AG09309 (cell line): ENCODE results near the gene HIBADH.

Source experiments
- DNase-seq: peaks from one replicate; pipeline ENCODE4 v3.0.0-alpha.2; 2010; ENCODE audit warnings: low read depth
- H3K4me3 ChIP-seq: 2 replicates; pipeline ENCODE4 v1.5.1; 2011; ENCODE audit warnings: mild to moderate bottlenecking, low read depth, low read length, moderate library complexity; ENCODE audit not compliant: control insufficient read depth
- CTCF ChIP-seq: IDR thresholded peaks from 2 replicates; pipeline ENCODE4 v1.5.1; 2011; ENCODE audit warnings: mild to moderate bottlenecking, low read depth, low read length, inconsistent platforms; ENCODE audit not compliant: insufficient read depth, control insufficient read depth; ENCODE audit errors: missing control alignments

Gene HIBADH

GRCh38 chr7:27652518-27652917, 10.2 kb downstream of the HIBADH start:
- no peak for DNase-seq
- TF ChIP-seq CTCF: no peak

GRCh38 chr7:27651702-27652101, 11.0 kb downstream of the HIBADH start:
- H3K4me3 ChIP-seq: no peak overlapping the region
- no peak for TF ChIP-seq CTCF
- DNase-seq: no peak

More at GRCh38 chr7:27652518-27652917, 10.2 kb downstream of the HIBADH start:
- H3K4me3 ChIP-seq: no peak overlapping the region

DNA sequence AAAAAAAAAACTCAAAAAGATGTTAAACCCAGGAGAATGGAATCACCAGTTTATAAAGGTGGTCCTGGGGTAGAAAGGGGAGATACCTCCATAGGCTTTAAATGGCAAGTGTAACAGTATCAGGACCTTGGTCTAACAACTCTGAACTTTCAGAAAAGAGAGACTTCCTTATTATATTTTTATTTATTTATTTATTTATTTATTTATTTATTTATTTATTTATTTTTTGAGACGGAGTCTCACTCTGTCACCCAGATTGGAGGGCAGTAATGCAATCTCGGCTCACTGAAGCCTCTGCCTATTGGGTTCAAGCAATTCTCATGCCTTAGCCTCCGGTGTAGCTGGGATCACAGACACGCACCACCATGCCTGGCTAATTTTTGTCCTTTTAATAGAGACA, 12.4 kb downstream of the HIBADH start:
- no peak for DNase-seq
- TF ChIP-seq CTCF: no peak
- no peak overlapping the region for H3K4me3 ChIP-seq

GRCh38 chr7:27647489-27647888, 15.2 kb downstream of the HIBADH start:
- H3K4me3 ChIP-seq: no peak overlapping the region
- TF ChIP-seq CTCF: no peak
- DNase-seq: no peak

GRCh38 chr7:27647046-27647445, 15.6 kb downstream of the HIBADH start:
- peak; percentile 41 for DNase-seq
- H3K4me3 ChIP-seq: no peak overlapping the region
- TF ChIP-seq CTCF: no peak

DNA sequence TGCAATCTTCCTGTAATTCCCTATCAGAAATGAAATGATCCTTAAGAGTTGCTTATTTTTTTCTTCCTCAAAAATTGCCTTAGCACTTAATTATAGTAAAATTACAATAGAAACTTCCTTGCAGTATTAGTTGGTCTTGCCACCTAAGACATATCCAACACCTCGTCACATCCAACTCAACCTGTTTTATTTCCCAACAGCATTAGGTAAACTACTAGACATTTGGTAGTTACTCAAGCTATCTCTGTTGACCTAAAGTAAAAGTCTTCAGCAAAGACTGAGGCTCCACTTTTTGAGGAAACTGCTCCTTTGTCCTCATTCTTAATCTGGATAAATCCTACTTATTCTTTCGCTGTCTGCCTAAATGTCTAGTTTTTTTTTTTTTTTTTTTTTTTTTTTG, 20.4 kb downstream of the HIBADH start:
- DNase-seq: no peak
- no peak for TF ChIP-seq CTCF
- H3K4me3 ChIP-seq: no peak overlapping the region
